NCI-H2196 (cell line): ENCODE data around the gene HMCN1.

Experiments
- DNase-seq: peaks from one replicate; lab custom pipeline; 2025; ENCODE audit not compliant: unreplicated experiment; lab: John Stamatoyannopoulos, UW

The HMCN1 gene

GRCh38 chr1:185733818-185734735 is at the start of gene HMCN1:
Gene HMCN1 (plus strand): TSS chr1:185734391. CDS start chr1:185734780, 389 bp downstream.
- DNase-seq, result peak; percentile 31

GRCh38 chr1:185686821-185687778 is 47.1 kb upstream of the HMCN1 start:
- DNase-seq, result no peak

- no peak for DNase-seq
Observed at GRCh38 chr1:185690527-185690926, 43.7 kb upstream of the HMCN1 start.

GRCh38 chr1:185693654-185694053 is 40.5 kb upstream of the HMCN1 start:
- DNase-seq, result no peak

- no peak for DNase-seq
Observed at GRCh38 chr1:185694081-185694480, 40.1 kb upstream of the HMCN1 start.

GRCh38 chr1:185695299-185695698 is 38.9 kb upstream of the HMCN1 start:
- DNase-seq, result peak; percentile 39

GRCh38 chr1:185696422-185697150 is 37.6 kb upstream of the HMCN1 start:
- DNase-seq, result no peak

- no peak for DNase-seq
Observed at GRCh38 chr1:185699874-185700273, 34.3 kb upstream of the HMCN1 start.

GRCh38 chr1:185701650-185702049 is 32.5 kb upstream of the HMCN1 start:
- DNase-seq, result no peak

- DNase-seq, result no peak
Observed at GRCh38 chr1:185704181-185704580, 30.0 kb upstream of the HMCN1 start.

GRCh38 chr1:185716095-185716494 is 18.1 kb upstream of the HMCN1 start:
- no peak for DNase-seq

GRCh38 chr1:185719021-185719420 is 15.2 kb upstream of the HMCN1 start:
- no peak for DNase-seq

GRCh38 chr1:185720633-185721272 is 13.4 kb upstream of the HMCN1 start:
- peak; percentile 26 for DNase-seq

GRCh38 chr1:185721553-185721952 is 12.6 kb upstream of the HMCN1 start:
- no peak for DNase-seq

- DNase-seq, result no peak
Observed at GRCh38 chr1:185722098-185722497, 12.1 kb upstream of the HMCN1 start.

- DNase-seq, result no peak
Observed at GRCh38 chr1:185727726-185728125, 6.5 kb upstream of the HMCN1 start.

- no peak for DNase-seq
Observed at GRCh38 chr1:185731446-185731845, 2.7 kb upstream of the HMCN1 start.

- DNase-seq, result no peak
Observed at GRCh38 chr1:185732951-185733350, 1.2 kb upstream of the HMCN1 start.

- DNase-seq, result no peak
Observed at GRCh38 chr1:185734929-185735700, 924 bp downstream of the HMCN1 start.

- DNase-seq, result no peak
Observed at GRCh38 chr1:185735701-185736064, 1.5 kb downstream of the HMCN1 start.
